SH-SY5Y (cell line): Measurements from ENCODE around the gene ARHGAP24.

Experiments used
- GATA2 ChIP-seq: IDR thresholded peaks from 2 replicates; pipeline ENCODE4 v1.6.1; 2011; ENCODE audit warnings: mild to moderate bottlenecking, low read depth, low read length
- GATA3 ChIP-seq: IDR thresholded peaks from 2 replicates; pipeline ENCODE4 v1.6.1; 2011; ENCODE audit warnings: low read depth, mild to moderate bottlenecking, low read length, moderate library complexity

GRCh38 chr4:85522277-85522676, 47.3 kb downstream of the ARHGAP24 start:
- no peak for TF ChIP-seq GATA2
- no peak for TF ChIP-seq GATA3
